ENCODE measurements around the gene GOLGA1.

GOLGA1 gene

GRCh38 chr9:124884376-124884775 is 56.5 kb downstream of the GOLGA1 start:
- H3K27me3 Mint-ChIP-seq (ENCODE audit: low read depth, poor library complexity): no peaks in the 10 kb centered on the region
- no peak for TF ChIP-seq CTCF (IDR thresholded peaks at IDR 0.05)
- DNase-seq: no peak
- peak overlapping the region; percentile 61 for H3K27ac Mint-ChIP-seq
- no peak overlapping the region for H3K4me3 Mint-ChIP-seq
- H3K36me3 Mint-ChIP-seq (ENCODE audit: low read depth): peaks cover 16% of the 10 kb centered on the region
- peaks cover 6% of the 10 kb centered on the region for H3K4me1 Mint-ChIP-seq
- no peaks in the 10 kb centered on the region for H3K9me3 Mint-ChIP-seq

GRCh38 chr9:124882231-124882630 is 58.7 kb downstream of the GOLGA1 start:
- Mint-ChIP-seq H3K27ac (no peak overlapping the region), H3K36me3 (ENCODE audit: low read depth) (peaks cover 24% of the 10 kb centered on the region), H3K9me3 (no peaks in the 10 kb centered on the region), H3K4me3 (no peak overlapping the region), H3K4me1 (peaks cover 6% of the 10 kb centered on the region), H3K27me3 (ENCODE audit: low read depth, poor library complexity) (no peaks in the 10 kb centered on the region)
- TF ChIP-seq CTCF (IDR thresholded peaks at IDR 0.05): no peak
- peak; percentile 13 for DNase-seq

GRCh38 chr9:124881138-124881743 is 59.6 kb downstream of the GOLGA1 start:
- no peaks in the 10 kb centered on the region for H3K27me3 Mint-ChIP-seq (ENCODE audit: low read depth, poor library complexity)
- H3K9me3 Mint-ChIP-seq: no peaks in the 10 kb centered on the region
- H3K4me3 Mint-ChIP-seq: no peak overlapping the region
- DNase-seq: no peak
- no peak overlapping the region for H3K27ac Mint-ChIP-seq
- peaks cover 31% of the 10 kb centered on the region for H3K36me3 Mint-ChIP-seq (ENCODE audit: low read depth)
- peaks cover 6% of the 10 kb centered on the region for H3K4me1 Mint-ChIP-seq
- TF ChIP-seq CTCF (IDR thresholded peaks at IDR 0.05): no peak

- Mint-ChIP-seq H3K4me3 (no peak overlapping the region), H3K36me3 (ENCODE audit: low read depth) (peaks cover 36% of the 10 kb centered on the region), H3K9me3 (no peaks in the 10 kb centered on the region), H3K27me3 (ENCODE audit: low read depth, poor library complexity) (no peaks in the 10 kb centered on the region), H3K27ac (no peak overlapping the region), H3K4me1 (peaks cover 6% of the 10 kb centered on the region)
- no peak for TF ChIP-seq CTCF (IDR thresholded peaks at IDR 0.05)
- DNase-seq: no peak
These were observed 60.4 kb downstream of the GOLGA1 start for GRCh38 chr9:124880501-124880900.

GRCh38 chr9:124879226-124879625 is 61.7 kb downstream of the GOLGA1 start:
- no peaks in the 10 kb centered on the region for H3K9me3 Mint-ChIP-seq
- peak overlapping the region; percentile 66 for H3K27ac Mint-ChIP-seq
- no peak overlapping the region for H3K4me3 Mint-ChIP-seq
- H3K4me1 Mint-ChIP-seq: peaks cover 6% of the 10 kb centered on the region
- no peak for TF ChIP-seq CTCF (IDR thresholded peaks at IDR 0.05)
- no peak for DNase-seq
- peaks cover 41% of the 10 kb centered on the region for H3K36me3 Mint-ChIP-seq (ENCODE audit: low read depth)
- H3K27me3 Mint-ChIP-seq (ENCODE audit: low read depth, poor library complexity): no peaks in the 10 kb centered on the region

- Mint-ChIP-seq H3K36me3 (ENCODE audit: low read depth) (peaks cover 37% of the 10 kb centered on the region), H3K9me3 (no peaks in the 10 kb centered on the region), H3K4me1 (peaks cover 6% of the 10 kb centered on the region), H3K27me3 (ENCODE audit: low read depth, poor library complexity) (no peaks in the 10 kb centered on the region), H3K4me3 (no peak overlapping the region), H3K27ac (peak overlapping the region; percentile 85)
- no peak for DNase-seq
- TF ChIP-seq CTCF (IDR thresholded peaks at IDR 0.05): no peak
These were observed 62.4 kb downstream of the GOLGA1 start for GRCh38 chr9:124878518-124878917.
